H1 (cell line): ENCODE data around the gene IL7R. TPM values are rescaled to one million over a fixed set of nuclear protein-coding genes. Genes with fewer than 3 reads are reported as not detected.

Experiments used
- CTCF ChIA-PET: fragments of 300-600 bp; sonication (Branson Sonifier 250); formaldehyde crosslinking; loops from one replicate; lab custom pipeline; 2021; ENCODE audit not compliant: partially characterized antibody; lab: Charles Lee
- POLR2A ChIA-PET: fragments of 300-600 bp; sonication (Branson Sonifier 250); formaldehyde crosslinking; loops from one replicate; lab custom pipeline; 2021; ENCODE audit warnings: inconsistent platforms; ENCODE audit not compliant: partially characterized antibody; lab: Charles Lee
- DNase-seq, 2 experiments: peaks; one replicate each; pipeline versions ENCODE4 v3.0.0 to v3.0.0-alpha.2; 2010 to 2022; ENCODE audit warnings: low spot score in 2 of 2, low read depth in 1 of 2, mixed read lengths in 1 of 2
- FAIRE-seq: peaks from 2 replicates; lab custom pipeline; 2011; peaks lifted over from hg19 to GRCh38; lab: Jason Lieb, UNC
- H2AFZ ChIP-seq: 2 replicates; pipeline ENCODE4 v1.8.1; 2012; ENCODE audit warnings: low read length, inconsistent platforms
- H2AK5ac ChIP-seq: 2 replicates; pipeline ENCODE4 v1.6.1; 2013; ENCODE audit warnings: low read depth, low read length
- H2BK120ac ChIP-seq: replicated peaks from 2 replicates; pipeline ENCODE3; 2013; ENCODE audit warnings: low read depth, low read length, inconsistent platforms
- H2BK12ac ChIP-seq: 2 replicates; pipeline ENCODE4 v1.6.1; 2013; ENCODE audit warnings: low read depth, low read length
- H2BK15ac ChIP-seq: 2 replicates; pipeline ENCODE4 v1.6.1; 2013; ENCODE audit warnings: low read length
- H2BK20ac ChIP-seq: 2 replicates; pipeline ENCODE4 v1.6.1; 2013; ENCODE audit warnings: low read length
- H2BK5ac ChIP-seq: 2 replicates; pipeline ENCODE4 v1.6.1; 2013; ENCODE audit warnings: low read depth, low read length
- H3K14ac ChIP-seq: 2 replicates; pipeline ENCODE4 v1.6.1; 2013; ENCODE audit warnings: inconsistent platforms; ENCODE audit not compliant: insufficient read length
- H3K18ac ChIP-seq: 2 replicates; pipeline ENCODE4 v1.6.1; 2013; ENCODE audit warnings: low read length; ENCODE audit errors: extremely low read depth
- H3K23ac ChIP-seq: 2 replicates; pipeline ENCODE4 v1.6.1; 2013; ENCODE audit warnings: inconsistent platforms; ENCODE audit not compliant: insufficient read length
- H3K23me2 ChIP-seq: 2 replicates; pipeline ENCODE4 v1.6.1; 2013; ENCODE audit warnings: low read depth, low read length
- H3K27ac ChIP-seq: 2 replicates; pipeline ENCODE4 v1.6.1; 2011; ENCODE audit warnings: low read depth, low read length, inconsistent platforms
- H3K27me3 ChIP-seq, 4 experiments: replicated peaks in 1 of 4; 1 replicate in 1 of 4; 2 replicates in 3 of 4; pipeline versions ENCODE4 v1.6.1 to v1.8.1; 2011 to 2013; ENCODE audit warnings: low read length in 3 of 4, mild to moderate bottlenecking in 3 of 4, inconsistent platforms in 2 of 4, mixed read lengths in 2 of 4, moderate library complexity in 1 of 4; ENCODE audit not compliant: control insufficient read depth in 3 of 4, insufficient read depth in 3 of 4; ENCODE audit errors: extremely low read depth in 1 of 4
- H3K36me3 ChIP-seq, 4 experiments: 2 replicates each; pipeline versions ENCODE4 v1.6.1 to v1.8.1; 2011 to 2013; ENCODE audit warnings: mild to moderate bottlenecking in 4 of 4, low read length in 3 of 4, moderate library complexity in 2 of 4, control low read depth in 1 of 4, inconsistent platforms in 1 of 4; ENCODE audit not compliant: insufficient read depth in 4 of 4, control insufficient read depth in 2 of 4
- H3K4ac ChIP-seq: replicated peaks from 2 replicates; pipeline ENCODE3; 2013; ENCODE audit warnings: low read length, low read depth, mixed read lengths, inconsistent platforms; ENCODE audit not compliant: insufficient read length
- H3K4me1 ChIP-seq, 4 experiments: replicated peaks in 1 of 4; 1 replicate in 1 of 4; 2 replicates in 3 of 4; pipeline versions ENCODE4 v1.6.1 to v1.8.1; 2011 to 2013; ENCODE audit warnings: low read length in 3 of 4, inconsistent platforms in 2 of 4, mixed read lengths in 1 of 4; ENCODE audit not compliant: insufficient read depth in 4 of 4, control insufficient read depth in 3 of 4
- H3K4me2 ChIP-seq, 2 experiments: 2 replicates each; pipeline versions ENCODE4 v1.6.1 to v1.8.1; 2011 to 2013; ENCODE audit warnings: low read depth in 2 of 2, low read length in 2 of 2, control low read depth in 1 of 2, inconsistent platforms in 1 of 2, mild to moderate bottlenecking in 1 of 2; ENCODE audit not compliant: insufficient read depth in 1 of 2
- H3K4me3 ChIP-seq, 4 experiments: fragments of 200-600, 300-600 bp in 1 of 4; sonication (generic), shearing (Covaris generic), sonication (Bioruptor Twin) in 1 of 4; 2 replicates each; pipeline versions ENCODE4 v1.5.1 to v1.8.1; 2011 to 2016; ENCODE audit warnings: low read length in 4 of 4, low read depth in 3 of 4, control low read depth in 2 of 4, inconsistent platforms in 2 of 4, mild to moderate bottlenecking in 2 of 4, mixed read lengths in 1 of 4, moderate library complexity in 1 of 4; ENCODE audit not compliant: insufficient read depth in 2 of 4; ENCODE audit errors: extremely low read depth in 1 of 4
- H3K56ac ChIP-seq: replicated peaks from 2 replicates; pipeline ENCODE3; 2013; ENCODE audit warnings: low read depth, mild to moderate bottlenecking, mixed read lengths, low read length, inconsistent platforms; ENCODE audit not compliant: insufficient read length
- H3K79me1 ChIP-seq: 2 replicates; pipeline ENCODE4 v1.6.1; 2013; ENCODE audit warnings: low read depth, low read length, control low read depth
- H3K79me2 ChIP-seq, 2 experiments: 2 replicates each; pipeline versions ENCODE4 v1.6.1 to v1.8.1; 2012 to 2013; ENCODE audit warnings: low read length in 2 of 2, mild to moderate bottlenecking in 2 of 2, inconsistent platforms in 1 of 2; ENCODE audit not compliant: insufficient read depth in 2 of 2, control insufficient read depth in 1 of 2
- H3K9ac ChIP-seq, 4 experiments: replicated peaks in 1 of 4; 1 replicate in 1 of 4; 2 replicates in 3 of 4; pipeline versions ENCODE4 v1.6.1 to v1.8.1; 2011 to 2013; ENCODE audit warnings: low read depth in 3 of 4, low read length in 3 of 4, control low read depth in 2 of 4, mild to moderate bottlenecking in 2 of 4, moderate library complexity in 2 of 4, inconsistent platforms in 1 of 4; ENCODE audit errors: extremely low read depth in 1 of 4
- H3K9me3 ChIP-seq, 2 experiments: 2 replicates each; pipeline versions ENCODE4 v1.6.1 to v1.8.1; 2012 to 2013; ENCODE audit warnings: mild to moderate bottlenecking in 2 of 2, moderate library complexity in 2 of 2, control low read depth in 1 of 2, inconsistent platforms in 1 of 2, low read depth in 1 of 2, low read length in 1 of 2, mixed read lengths in 1 of 2; ENCODE audit not compliant: insufficient read depth in 2 of 2
- H4K20me1 ChIP-seq, 2 experiments: replicated peaks in 1 of 2; 2 replicates each; pipeline versions ENCODE3 to v1.8.1; 2011 to 2013; ENCODE audit warnings: inconsistent platforms in 2 of 2, low read length in 2 of 2, mild to moderate bottlenecking in 1 of 2; ENCODE audit not compliant: insufficient read depth in 2 of 2, control insufficient read depth in 1 of 2
- H4K5ac ChIP-seq: 2 replicates; pipeline ENCODE4 v1.6.1; 2013; ENCODE audit warnings: low read length, low read depth, mixed read lengths, inconsistent platforms; ENCODE audit not compliant: insufficient read length
- H4K8ac ChIP-seq: 2 replicates; pipeline ENCODE4 v1.8.0; 2013; ENCODE audit warnings: mild to moderate bottlenecking, moderate library complexity, low read length, inconsistent platforms; ENCODE audit not compliant: insufficient read depth; ENCODE audit errors: extremely low read depth
- H4K91ac ChIP-seq: replicated peaks from 2 replicates; pipeline ENCODE3; 2013; ENCODE audit warnings: low read length, mixed read lengths, inconsistent platforms; ENCODE audit not compliant: insufficient read length
- BACH1 ChIP-seq: IDR thresholded peaks from 2 replicates; pipeline ENCODE4 v1.6.1; 2012; ENCODE audit warnings: low read length, improper control_type of control experiment
- BCL11A ChIP-seq, 2 experiments: IDR thresholded peaks; one replicate each; pipeline ENCODE4 v1.6.1; 2011; ENCODE audit warnings: low read depth in 2 of 2, low read length in 2 of 2, mild to moderate bottlenecking in 2 of 2
- BRCA1 ChIP-seq: IDR thresholded peaks from 2 replicates; pipeline ENCODE4 v1.6.1; 2012; ENCODE audit warnings: low read depth, low read length, improper control_type of control experiment
- EZH2 ChIP-seq: fragments of 200-600 bp; sonication (generic); IDR thresholded peaks from 2 replicates; pipeline ENCODE4 v1.7.1; 2012; ENCODE audit warnings: low read depth, mild to moderate bottlenecking, moderate library complexity, low read length, inconsistent platforms; ENCODE audit not compliant: severe bottlenecking
- GABPA ChIP-seq: IDR thresholded peaks from 2 replicates; pipeline ENCODE4 v1.6.1; 2011; ENCODE audit warnings: mild to moderate bottlenecking, low read length, moderate library complexity, borderline replicate concordance; ENCODE audit not compliant: insufficient read depth
- JUN ChIP-seq: IDR thresholded peaks from 2 replicates; pipeline ENCODE4 v1.6.1; 2011; ENCODE audit warnings: low read depth, mild to moderate bottlenecking, improper control_type of control experiment, low read length
- JUND ChIP-seq: IDR thresholded peaks from 2 replicates; pipeline ENCODE4 v1.6.1; 2011; ENCODE audit warnings: mild to moderate bottlenecking, improper control_type of control experiment, low read length
- KDM4A ChIP-seq: IDR thresholded peaks from one replicate; pipeline ENCODE4 v1.7.1; 2012; ENCODE audit warnings: low read depth, mild to moderate bottlenecking, moderate library complexity, low read length, inconsistent platforms; ENCODE audit not compliant: severe bottlenecking
- NRF1 ChIP-seq: IDR thresholded peaks from 2 replicates; pipeline ENCODE4 v1.6.1; 2011; ENCODE audit warnings: mild to moderate bottlenecking, low read depth, low read length, improper control_type of control experiment
- POLR2A ChIP-seq, 2 experiments: IDR thresholded peaks; 1 replicate in 1 of 2; 2 replicates in 1 of 2; pipeline ENCODE4 v1.6.1; 2011; ENCODE audit warnings: low read depth in 2 of 2, low read length in 2 of 2, mild to moderate bottlenecking in 2 of 2; ENCODE audit errors: control extremely low read depth in 1 of 2
- SIRT6 ChIP-seq: IDR thresholded peaks from one replicate; pipeline ENCODE4 v1.7.1; 2012; ENCODE audit warnings: low read length, inconsistent platforms
- SIX5 ChIP-seq: IDR thresholded peaks from 2 replicates; pipeline ENCODE4 v1.6.1; 2011; ENCODE audit warnings: mild to moderate bottlenecking, low read depth, low read length
- TAF1 ChIP-seq: IDR thresholded peaks from 2 replicates; pipeline ENCODE4 v1.6.1; 2011; ENCODE audit warnings: mild to moderate bottlenecking, low read depth, low read length
- ZNF274 ChIP-seq: IDR thresholded peaks from 2 replicates; pipeline ENCODE4 v1.7.0; 2012; ENCODE audit warnings: low read length, borderline replicate concordance; ENCODE audit errors: extremely low read depth
- WGBS, 2 experiments: shearing (Covaris generic) in 1 of 2; methylation state at CpG; one replicate each; pipeline versions ENCODE4 v1.1.6 to v1.1.7; 2013 to 2015; ENCODE audit warnings: low lambda C conversion rate in 2 of 2, mixed read lengths in 2 of 2, inconsistent platforms in 1 of 2, low coverage in 1 of 2, missing lambda C conversion rate in 1 of 2; ENCODE audit not compliant: insufficient replicate concordance in 2 of 2, insufficient coverage in 1 of 2, insufficient read length in 1 of 2; ENCODE audit errors: extremely low coverage in 1 of 2, missing lambda C conversion rate in 1 of 2; 5-methylcytosine and 5-hydroxymethylcytosine counted together
- polyA plus RNA-seq, 7 experiments: library from polyadenylated mRNA; depleted of rRNA in 3 of 7; stranded (reverse) in 5 of 7; unstranded in 2 of 7; fragments of >200 nt in 5 of 7; fragments of 200-250 nt in 2 of 7; gene quantifications; 1 replicate in 5 of 7; 2 replicates in 1 of 7; 4 replicates in 1 of 7; pipeline versions ENCODE4 v1.2.1 to v1.2.3, GENCODE V29; 2011 to 2013; ENCODE audit warnings: missing spikeins in 2 of 7, mixed read lengths in 2 of 7
- total RNA-seq: library from RNA; stranded (reverse); fragmentation: NEBNext Ultra II Directional; extraction: Animal tissue kit (Norgen Biotek cat#: 25700); gene quantifications from 2 replicates; pipeline ENCODE4 v1.2.1, GENCODE V29; 2021

The IL7R gene
- total and polyA plus RNA-seq, 2 of the 8 experiments (the other 6 are each of a cell fraction or from before 2014, with no cell fraction given): not detected

DNA sequence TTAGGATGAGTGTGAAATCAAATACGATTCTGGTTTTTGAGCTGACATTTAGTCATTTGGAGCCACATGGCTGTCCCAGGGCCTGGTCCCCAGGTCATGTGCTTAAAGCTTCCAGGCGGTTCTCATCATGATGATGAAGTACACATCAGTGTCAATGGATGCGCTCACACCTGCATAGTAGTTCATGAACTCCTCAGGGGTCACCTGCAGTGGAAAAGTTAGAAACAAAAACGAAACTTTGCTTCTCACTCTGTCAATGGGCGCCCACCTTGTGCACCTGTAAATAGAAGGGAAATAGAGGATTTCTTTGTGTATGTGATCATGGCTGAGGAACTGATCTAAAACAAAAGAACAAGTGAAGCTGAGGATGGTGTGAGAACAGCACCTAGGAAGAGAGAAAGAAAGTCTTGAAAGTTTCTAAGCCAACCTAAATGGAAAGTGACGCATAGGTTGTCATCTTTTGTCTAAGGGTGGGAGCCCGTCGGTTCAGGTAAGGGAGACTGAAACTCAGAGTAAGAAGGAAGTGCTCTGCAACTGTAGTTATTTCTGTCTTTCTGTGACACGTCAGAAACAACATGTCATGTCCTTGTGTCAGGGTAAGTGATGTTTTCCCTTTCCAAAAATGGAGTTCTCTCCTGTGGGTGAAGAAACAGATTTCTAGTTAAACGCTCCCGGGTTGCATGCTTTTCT lies 47.9 kb downstream of the IL7R start:
- H3K56ac ChIP-seq: no peak overlapping the region
- no peak overlapping the region for H3K27ac ChIP-seq
- H3K27me3 ChIP-seq: peaks cover 0 to 1% (median 0%) of the 10 kb centered on the region in 4 experiments; a peak in 1 of 7 replicates
- H2BK12ac ChIP-seq: no peak overlapping the region
- no peak overlapping the region for H2BK120ac ChIP-seq
- H3K4me1 ChIP-seq: peaks cover 0 to 3% (median 0%) of the 10 kb centered on the region in 4 experiments; a peak in 2 of 7 replicates
- DNase-seq: no peak
- no peak overlapping the region for H2BK15ac ChIP-seq
- no peaks in the 10 kb centered on the region for H3K23me2 ChIP-seq
- H3K79me2 ChIP-seq: no peaks in the 10 kb centered on the region
- ChIA-PET POLR2A (no interaction called here), CTCF (interaction anchor here (2.3 kb wide), 1 partner anchor 22 kb away, joined by 7 read pairs; no protein-coding TSS in a partner anchor)
- H4K91ac ChIP-seq: no peak overlapping the region
- H3K4me3 ChIP-seq: no peak overlapping the region
- H3K9ac ChIP-seq: no peak overlapping the region
- H4K8ac ChIP-seq: no peak overlapping the region
- no peak overlapping the region for H3K4ac ChIP-seq
- WGBS, 2 experiments: 78% methylated on average over 11 of the region's 11 CpGs; no CpG with 5 or more reads in 1 of the 2 experiments
- H3K4me2 ChIP-seq: no peak overlapping the region
- H4K20me1 ChIP-seq: no peaks in the 10 kb centered on the region
- no peak for FAIRE-seq
- no peak overlapping the region for H2BK20ac ChIP-seq
- H3K23ac ChIP-seq: no peak overlapping the region
- H2AK5ac ChIP-seq: no peak overlapping the region
- H3K36me3 ChIP-seq: no peaks in the 10 kb centered on the region
- H3K9me3 ChIP-seq: no peaks in the 10 kb centered on the region
- no peak overlapping the region for H3K14ac ChIP-seq
- H3K18ac ChIP-seq: no peak overlapping the region
- H2BK5ac ChIP-seq: no peak overlapping the region
- no peak overlapping the region for H4K5ac ChIP-seq
- H2AFZ ChIP-seq: no peak overlapping the region
- no peaks in the 10 kb centered on the region for H3K79me1 ChIP-seq
- no peak for TF ChIP-seq JUND
- TF ChIP-seq ZNF274: no peak
- TF ChIP-seq POLR2A (IDR thresholded peaks at IDR 0.05; ENCODE audit: control extremely low read depth in 1 of 2, low read depth in 2 of 2, low read length in 2 of 2): no peak
- TF ChIP-seq BACH1: no peak
- TF ChIP-seq JUN: no peak
- TF ChIP-seq KDM4A: no peak
- no peak for TF ChIP-seq SIRT6
- TF ChIP-seq NRF1: no peak
- no peak for TF ChIP-seq SIX5
- no peak for TF ChIP-seq BCL11A (IDR thresholded peaks at IDR 0.05; ENCODE audit: low read depth in 2 of 2, low read length in 2 of 2)
- TF ChIP-seq BRCA1: no peak
- TF ChIP-seq TAF1: no peak
- TF ChIP-seq GABPA: no peak
- no peak for TF ChIP-seq EZH2
